ENCODE results near the gene RNF227.

Gene RNF227

DNA sequence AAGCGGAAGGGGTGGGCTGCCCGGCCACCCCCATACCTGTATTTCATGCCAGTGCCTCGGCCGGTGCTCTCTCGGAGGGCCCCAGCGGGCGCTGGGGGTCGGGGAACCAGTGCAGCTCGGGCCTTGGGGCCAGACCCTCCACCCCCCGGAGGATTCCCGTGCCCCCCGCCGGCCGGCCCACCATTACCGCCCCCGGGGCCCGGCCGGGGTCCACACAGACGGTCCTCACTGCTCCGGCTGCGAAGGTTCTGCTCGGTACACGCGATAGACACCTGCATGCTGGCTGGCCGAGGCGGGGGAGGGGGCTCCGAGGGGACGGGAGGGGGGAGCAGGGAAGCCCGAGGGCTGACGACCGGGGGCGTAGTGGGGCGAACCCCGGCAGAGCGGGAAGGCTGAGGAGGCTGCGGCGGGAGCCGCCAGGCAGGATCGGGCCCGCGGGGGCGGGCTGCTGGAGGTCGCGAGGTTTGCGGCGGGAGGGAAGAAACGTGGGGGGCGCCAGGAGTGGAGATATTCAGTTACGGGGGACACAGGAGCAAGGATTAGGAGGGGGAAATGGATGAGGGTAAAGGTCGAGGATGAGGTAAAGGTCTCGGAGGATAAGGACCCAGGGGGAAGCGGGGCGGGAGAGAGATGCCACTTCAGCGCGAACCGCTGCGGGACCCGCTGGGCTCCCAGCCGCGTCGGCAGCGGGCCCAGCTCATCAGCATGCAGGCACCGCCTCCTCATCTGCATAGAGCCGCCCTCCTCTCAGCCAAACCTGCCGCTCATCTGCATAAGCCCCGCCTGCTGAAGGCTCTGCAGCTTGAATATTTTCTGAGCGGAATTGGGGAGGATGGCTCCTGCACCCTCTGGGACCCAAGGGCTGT is 13.3 kb upstream of the RNF227 start, which contains the start of gene KCNAB3:
Gene KCNAB3 (minus strand): TSS at position 699 of the 866 bp plus-strand sequence. CDS start 421 bp downstream, at position 278.
- no peak for DNase-seq

DNA sequence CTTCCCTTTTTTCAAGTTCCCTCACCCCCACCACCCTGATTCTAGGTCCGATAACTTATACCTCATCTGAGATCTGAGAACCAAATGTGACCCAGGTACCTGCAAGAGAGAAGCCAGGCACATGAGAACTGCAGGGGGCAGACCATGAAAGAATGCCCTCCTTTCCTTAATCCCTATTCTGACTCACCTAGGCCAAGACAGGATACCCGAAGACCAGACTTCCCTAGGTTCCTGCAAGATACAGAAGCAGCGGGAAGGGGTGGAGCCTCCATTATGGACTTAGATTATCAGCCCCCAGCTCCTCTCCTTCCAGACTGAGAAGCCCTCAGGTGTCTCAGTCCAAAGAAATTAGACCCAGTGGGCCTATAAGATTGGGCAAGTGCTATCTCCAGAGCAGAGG is 11.5 kb upstream of the RNF227 start:
- DNase-seq = no peak

DNA sequence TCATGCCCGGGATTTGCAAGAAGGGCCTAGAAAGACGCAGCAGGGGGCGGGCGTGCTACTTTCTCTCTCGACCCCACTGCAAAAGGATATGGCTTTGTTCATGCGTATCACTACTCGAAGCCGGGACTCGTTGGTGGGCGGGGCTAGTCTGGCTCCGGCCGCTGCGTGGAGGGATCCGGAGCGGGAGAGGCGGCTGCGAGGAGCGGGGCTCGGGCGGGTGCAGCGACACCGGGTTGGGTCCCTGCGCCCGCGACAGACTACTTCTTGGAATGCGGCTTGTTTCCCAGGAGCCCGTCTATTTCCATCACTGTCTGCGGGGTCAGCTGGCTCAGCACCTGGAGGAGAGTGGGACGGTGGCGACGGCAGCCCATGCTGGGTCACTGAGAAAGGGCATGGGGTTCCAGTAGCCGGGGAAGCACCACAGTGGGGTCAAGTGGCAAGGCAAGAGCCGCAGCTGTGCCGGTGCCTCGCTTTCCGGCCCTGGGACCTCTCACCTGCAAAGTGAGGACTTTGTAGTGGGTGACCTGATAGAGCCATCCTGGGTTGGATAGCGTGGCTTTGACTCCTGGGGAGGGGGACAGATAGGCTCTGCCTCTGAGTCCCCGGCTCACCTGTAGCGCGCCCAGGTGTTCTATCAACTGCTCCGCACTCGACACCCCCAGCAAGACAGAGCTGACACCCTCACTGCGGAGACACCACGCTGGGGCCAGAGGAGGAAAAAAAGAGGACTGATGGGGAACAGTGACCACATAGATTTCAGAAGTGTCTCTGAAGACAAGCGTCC is 6.9 kb upstream of the RNF227 start:
- DNase-seq = no peak

DNA sequence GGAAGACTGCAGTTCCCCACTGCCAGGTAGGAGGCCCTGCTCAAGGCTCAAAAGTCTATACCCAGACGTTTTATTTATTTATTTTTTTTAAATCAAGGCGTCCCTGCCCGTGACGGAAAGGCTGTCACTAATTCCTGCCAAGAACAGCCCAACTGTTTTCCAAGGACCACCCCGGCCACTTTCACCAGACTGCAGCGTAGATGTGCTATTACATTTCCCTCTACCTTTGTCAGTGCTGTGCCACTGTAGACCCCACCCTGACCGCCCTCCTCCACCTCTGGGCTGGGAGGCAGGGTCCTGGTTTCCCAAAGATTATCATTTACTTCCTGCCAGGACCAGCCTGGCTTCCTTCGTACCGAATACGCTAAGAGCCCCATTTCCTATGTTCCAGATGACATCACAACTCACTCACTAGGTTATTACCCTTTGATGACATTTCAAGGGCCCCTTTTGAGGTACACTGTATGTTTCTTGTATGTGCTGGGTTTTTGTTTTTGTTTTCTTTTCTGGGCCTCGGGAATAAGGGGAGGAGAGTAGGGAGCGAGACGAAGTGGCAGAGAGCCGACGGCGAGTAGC is 6.3 kb upstream of the RNF227 start:
- DNase-seq = no peak

DNA sequence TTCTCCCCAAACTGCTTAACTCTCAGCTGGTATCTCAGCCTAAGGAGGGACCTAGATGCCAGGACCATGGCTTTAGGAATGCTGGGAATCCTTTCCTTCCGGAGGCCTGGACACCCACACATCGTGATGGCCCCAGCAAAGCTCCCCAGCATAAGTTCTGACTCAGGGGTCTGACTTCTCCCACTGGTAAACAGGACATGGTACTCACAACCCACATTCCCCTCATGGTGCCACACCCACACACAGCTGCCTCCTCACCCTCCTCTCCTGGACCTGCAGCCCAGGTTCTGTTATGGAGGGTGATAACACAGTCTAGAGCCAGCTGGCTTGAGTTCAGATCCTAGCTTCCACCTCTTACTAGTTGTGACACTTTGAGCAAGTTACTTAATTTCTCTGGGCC is 719 bp upstream of the RNF227 start:
- no peak for DNase-seq

DNA sequence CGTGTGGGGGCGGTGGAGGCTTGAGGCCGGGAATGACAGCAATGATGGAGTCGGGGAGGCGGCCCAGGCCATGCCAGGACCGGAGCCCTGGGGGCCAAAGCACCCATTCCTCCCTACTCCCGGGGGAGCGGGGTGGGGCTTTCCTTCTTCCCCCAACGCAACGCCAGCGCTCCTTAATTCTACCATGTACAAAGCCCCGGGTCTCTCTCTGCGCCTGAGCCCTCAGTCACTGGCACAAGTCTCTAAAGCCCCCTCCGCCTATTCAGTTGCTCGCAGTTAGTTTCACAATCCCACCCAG is 245 bp upstream of the RNF227 start:
- DNase-seq = no peak

DNA sequence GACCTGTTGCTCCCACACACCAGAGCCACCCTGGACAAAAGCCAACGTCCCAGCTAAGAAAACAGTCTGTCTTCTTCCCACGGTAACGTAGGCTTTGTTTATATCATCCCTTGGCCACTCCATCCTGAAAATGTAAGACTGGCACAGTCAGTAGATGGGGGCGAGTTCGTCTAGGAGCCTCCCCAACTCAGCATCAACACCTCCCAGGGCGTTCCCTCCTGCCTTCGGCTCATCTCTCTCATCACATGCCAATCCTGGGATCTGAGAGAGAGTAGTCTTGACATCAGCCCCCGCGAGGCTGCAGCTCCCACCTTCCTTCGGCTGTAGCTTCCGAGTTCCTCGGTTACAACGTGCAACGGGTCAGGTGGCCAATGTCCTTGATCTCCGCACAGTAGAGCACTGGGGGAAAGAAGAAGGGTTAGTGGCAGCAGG is 894 bp downstream of the RNF227 start:
- peak; percentile 72 for DNase-seq

DNA sequence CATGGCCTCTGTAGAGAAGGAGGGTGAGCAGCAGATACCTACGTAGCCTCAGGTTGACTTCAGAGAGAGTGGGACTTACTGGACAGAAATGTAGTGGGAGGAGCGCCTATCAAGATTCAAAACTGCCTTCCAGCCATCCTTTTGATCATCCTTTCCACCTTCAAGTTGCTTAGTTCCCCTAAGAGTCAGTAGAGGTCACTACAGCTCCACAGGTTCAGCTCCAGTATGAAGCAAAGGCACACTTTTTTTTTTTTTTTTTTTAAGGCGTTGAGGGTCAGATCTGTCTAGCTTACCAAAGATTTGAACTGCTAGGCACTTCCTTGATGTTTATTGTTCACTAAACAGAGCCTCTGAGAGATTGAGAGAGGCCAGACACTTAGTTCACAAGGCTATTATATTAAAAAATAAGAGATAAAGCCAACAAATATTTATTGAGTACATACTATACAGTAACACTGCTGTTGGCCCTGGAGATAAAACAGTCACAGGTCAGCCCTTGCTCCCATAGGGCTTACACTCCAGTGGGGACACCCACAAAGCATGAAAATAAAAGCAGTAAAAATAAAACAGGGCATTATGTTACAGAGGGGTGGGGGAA is 3.1 kb downstream of the RNF227 start:
- peak; percentile 46 for DNase-seq

DNA sequence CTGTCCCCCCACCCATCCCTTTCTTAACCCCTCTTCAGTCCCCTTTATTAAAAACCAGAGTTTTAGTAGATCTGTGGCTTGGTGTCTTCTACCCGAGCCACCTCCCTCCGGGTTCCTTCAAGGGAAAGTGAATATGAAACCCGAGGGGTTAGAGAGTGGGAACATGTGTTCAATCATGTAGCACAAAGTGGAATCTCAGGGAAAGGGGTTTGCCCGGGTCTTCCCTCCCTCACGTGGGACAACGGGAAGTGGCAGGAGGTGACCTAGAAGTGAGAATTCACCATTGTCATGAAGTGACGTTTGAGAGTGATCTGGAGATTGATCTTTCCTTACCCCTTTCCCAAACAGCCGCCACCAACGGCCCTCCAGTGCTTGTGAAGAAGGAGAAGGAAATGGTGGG is 5.0 kb downstream of the RNF227 start:
- no peak for DNase-seq

DNA sequence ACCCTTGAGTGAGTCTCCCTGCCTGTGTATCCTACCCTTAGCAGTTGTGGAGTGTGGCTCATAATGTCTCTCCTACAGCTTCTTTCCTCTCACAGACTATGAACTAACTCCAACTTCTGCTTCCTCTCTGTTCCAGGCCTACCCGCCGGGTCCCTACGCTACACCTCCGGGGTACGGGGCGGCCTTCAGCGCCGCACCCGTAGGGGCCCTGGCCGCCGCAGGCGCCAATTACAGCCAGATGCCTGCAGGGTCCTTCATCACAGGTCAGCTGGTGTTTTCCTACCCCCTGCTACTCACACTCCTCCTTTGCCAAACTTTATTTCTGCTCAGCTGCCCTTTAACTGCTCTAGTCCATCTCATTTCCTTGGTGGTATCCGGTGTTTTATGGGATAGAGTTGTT is 5.4 kb downstream of the RNF227 start:
- DNase-seq = no peak

DNA sequence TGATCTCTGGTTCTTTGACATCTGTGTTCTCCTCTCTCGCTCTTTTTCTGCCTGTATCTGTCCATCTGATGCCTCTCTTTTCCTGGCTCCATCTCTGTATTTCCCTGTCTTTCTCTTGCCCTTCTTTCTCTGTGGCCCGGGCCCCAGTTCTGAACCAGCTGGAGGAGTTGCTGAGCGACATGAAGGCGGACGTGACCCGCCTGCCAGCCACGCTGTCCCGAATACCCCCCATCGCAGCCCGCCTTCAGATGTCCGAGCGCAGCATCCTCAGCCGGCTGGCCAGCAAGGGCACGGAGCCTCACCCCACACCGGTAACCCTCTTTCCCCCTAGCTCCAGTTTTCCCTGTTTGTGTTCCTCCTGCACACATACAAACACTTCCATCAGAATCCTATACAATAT is 5.8 kb downstream of the RNF227 start:
- DNase-seq = no peak

DNA sequence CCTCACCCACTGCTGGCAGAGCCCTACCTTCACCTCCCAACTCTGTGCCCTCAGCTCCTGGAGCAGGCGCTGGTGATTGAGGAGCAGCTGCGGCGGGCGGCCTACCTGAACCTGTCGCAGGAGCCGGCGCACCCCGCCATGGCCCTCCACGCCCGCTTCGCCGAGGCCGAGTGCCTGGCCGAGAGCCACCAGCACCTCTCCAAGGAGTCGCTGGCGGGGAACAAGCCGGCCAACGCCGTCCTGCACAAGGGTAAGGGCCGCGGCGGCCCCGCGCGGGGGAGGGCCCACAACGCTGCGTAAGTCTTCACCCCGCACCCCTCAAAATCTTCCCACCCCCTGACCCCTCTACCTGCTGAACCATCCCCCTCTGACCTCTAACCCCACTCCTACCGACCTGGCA is 7.0 kb downstream of the RNF227 start:
- no peak for DNase-seq

DNA sequence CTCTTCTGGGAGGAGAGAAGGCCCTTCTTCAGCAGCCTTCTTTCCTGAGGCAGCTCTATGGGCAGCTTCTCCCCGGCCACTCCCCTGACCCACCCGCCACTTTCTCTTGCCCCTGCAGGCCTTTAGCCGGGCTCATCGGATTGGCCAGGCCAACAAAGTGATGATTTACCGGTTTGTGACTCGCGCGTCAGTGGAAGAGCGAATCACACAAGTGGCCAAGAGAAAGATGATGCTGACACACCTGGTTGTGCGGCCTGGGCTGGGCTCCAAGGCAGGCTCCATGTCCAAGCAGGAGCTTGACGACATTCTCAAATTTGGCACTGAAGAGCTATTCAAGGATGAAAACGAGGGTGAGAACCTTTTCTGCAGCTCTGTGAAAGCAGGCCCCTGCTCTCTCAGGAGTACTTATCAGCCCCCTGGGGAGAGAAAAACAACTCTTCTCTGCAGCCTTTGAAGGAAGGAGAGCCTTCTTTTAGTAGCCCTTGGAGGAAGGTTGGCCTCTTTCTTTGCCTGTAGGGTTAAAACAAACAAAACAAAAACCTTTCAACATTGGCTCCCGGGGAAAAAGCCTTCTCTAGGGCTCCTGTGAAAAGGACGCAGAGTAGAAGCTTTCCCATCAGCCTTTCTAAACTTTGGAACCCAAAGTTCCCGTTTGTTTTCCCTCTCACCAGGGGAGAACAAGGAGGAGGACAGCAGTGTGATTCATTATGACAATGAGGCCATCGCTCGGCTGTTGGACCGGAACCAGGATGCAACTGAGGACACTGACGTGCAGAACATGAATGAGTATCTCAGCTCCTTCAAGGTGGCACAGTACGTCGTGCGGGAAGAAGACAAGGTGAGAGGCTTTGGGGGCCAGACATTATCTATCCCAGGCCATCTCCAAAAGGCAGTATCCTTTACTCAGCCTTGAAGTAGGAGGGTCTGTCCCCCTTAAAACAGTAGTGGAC is 12.7 kb downstream of the RNF227 start:
- DNase-seq = no peak

DNA sequence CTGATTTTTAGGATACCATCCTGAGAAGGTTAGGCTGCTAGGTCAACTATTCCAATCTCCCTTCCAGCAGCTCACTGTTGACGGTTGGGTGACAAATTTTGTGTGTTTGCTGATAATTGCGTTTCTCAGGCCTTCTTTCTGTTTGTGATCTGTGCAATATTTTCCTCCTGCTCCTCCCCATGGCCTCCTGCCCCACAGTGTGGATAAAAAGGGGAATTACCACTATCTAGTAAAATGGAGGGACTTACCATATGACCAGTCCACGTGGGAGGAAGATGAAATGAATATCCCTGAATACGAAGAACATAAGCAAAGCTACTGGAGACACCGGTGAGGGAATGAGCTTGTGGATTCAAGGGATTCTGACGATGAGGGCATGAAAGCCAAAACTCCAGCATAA is 18.3 kb downstream of the RNF227 start:
- DNase-seq = peak; percentile 7

DNA sequence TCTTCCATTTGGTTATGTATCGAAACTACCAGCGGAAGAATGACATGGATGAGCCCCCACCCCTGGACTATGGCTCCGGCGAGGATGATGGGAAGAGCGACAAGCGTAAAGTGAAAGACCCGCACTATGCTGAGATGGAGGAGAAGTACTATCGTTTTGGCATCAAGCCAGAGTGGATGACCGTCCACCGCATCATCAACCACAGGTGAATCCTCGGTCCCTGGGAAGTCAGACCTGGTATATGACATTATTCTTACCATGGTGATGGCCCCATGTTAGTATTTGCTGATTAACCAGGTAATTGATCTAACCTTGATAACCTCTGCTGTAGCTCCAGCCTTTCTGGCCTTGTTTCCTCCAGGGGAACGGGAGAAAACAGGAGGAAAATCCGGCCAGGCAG is 19.0 kb downstream of the RNF227 start:
- DNase-seq = no peak

DNA sequence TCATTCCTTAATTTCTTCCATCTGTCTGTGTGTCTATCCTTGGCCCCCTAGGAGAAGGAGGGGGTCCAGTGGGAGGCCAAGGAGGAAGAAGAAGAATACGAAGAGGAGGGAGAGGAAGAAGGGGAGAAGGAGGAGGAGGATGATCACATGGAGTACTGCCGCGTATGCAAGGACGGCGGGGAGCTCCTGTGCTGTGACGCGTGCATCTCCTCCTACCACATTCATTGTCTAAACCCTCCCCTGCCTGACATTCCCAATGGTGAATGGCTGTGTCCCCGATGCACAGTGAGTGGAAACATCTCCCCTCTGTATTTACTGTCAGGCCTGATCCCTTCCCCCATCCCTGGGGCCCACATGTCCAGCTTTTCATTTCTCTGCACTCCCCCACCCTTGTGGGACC is 21.2 kb downstream of the RNF227 start:
- DNase-seq = no peak

DNA sequence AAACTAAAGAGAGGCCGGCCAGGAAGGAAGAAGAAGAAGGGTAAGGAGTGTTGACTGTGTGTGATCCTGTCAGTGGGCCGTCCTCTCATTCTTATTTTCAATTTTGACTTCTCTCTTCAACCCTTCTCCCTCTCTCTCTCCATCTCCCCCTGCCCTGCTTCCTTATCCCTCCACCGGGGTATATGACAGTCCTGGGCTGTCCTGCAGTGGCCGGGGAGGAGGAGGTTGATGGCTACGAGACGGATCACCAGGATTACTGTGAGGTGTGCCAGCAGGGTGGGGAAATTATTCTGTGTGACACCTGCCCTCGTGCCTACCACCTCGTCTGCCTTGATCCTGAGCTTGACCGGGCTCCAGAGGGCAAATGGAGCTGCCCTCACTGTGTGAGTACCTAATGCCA is 21.9 kb downstream of the RNF227 start:
- no peak for DNase-seq

DNA sequence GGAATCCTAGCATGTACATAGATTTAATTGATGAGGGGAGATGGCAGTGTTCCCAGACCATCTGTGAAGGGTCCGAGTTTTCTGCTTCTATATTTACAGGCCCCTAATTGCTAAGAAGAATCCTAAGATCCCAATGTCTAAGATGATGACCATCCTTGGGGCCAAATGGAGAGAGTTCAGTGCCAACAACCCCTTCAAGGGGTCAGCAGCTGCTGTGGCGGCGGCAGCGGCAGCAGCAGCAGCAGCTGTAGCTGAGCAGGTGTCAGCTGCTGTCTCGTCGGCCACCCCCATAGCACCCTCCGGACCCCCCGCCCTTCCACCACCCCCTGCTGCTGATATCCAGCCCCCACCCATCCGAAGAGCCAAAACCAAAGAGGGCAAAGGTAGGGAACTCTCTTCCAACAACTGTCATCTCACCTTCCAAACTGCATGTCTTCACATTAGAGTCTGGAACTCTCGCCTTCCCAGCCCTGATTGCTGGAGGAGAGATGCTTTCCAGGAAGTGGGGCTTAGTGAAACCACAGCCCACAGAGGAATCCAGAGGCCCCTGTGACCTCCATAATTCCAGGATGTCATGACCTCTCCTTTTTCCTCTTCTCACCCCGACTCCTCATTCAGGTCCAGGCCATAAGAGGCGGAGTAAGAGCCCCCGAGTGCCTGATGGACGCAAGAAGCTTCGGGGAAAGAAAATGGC is 22.8 kb downstream of the RNF227 start:
- no peak for DNase-seq

DNA sequence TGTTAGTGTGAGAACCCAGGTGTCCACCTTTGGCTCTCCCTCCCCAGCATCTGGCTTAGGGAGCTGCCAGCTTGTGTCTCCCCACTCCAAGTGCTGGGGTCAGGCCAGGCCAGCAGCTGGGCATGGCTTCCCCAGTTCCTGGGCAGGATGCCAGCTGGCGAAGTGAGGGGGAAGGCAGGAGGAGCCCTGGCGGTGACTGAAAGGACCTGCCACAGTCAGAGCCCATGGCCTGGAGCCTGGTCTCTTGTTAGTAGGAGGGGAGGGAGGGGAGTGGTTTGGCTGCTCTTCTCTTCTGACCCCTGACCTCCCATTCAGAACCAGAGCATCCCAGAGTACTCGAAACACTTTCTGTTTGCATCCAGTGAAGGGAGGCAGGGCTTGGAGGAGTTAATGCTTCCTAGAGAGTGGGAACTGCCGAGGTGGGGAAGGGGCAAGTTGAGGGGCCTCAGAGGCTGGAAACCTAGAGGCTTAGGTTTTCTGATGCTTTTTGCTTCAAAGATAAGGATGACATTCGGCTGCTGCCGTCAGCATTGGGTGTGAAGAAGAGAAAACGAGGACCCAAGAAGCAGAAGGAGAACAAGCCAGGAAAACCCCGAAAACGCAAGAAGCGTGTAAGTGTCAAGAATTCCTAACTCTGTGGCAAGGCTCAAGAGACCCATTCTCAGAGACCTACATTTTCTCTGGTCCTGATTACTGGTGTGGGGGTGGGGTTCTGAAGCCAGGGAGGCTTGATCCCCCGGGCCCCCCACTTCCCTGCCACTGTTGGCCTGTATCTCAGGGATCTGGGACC is 26.7 kb downstream of the RNF227 start:
- DNase-seq = peak; percentile 93

DNA sequence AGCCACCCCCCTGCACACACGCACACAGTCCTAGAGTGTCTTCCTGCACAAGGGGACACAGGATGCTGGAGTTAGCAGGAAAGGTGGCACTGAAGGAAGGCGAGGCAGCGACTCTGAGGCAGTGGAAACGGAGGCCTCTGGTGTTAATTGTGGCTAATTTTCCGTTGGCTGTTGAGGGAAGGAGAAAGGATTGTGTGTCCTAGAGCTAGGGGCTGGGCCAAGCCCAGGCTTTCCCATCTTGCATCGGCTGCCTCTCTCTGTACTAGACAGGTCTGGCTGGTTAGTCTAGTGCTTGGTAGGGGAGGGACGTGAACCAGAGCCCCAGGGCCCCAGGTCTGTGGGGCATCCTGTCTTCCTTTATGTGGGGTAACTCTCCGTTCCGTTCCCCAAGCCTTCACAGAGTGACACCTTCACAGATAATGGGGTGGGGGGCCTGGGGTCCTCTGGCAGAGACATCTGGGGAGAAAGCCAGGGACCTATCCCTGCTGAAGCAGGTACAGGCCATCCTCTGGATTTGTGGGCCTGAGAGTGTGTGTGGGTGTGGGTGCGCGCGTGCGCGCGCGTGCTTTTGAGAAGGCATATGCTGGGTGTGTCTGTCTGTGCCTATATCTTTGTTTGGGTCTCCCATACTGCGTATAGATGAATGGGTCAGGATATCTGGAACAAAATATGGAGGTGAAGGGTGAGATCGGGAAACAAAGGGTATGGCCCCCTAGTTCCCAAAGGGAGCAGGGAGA is 27.7 kb downstream of the RNF227 start, which contains the start of gene CHD3:
Gene CHD3 (plus strand): TSS at position 606 of the 737 bp plus-strand sequence. CDS start 212 bp downstream, outside the sequence.
- DNase-seq = no peak

Data from SHP77 treated with DMSO at 0.1 percent for 48 hours (cell line).